ENCODE data around the gene RERE.

GRCh38 chr1:8754993-8755392 lies 62.4 kb downstream of the RERE start:
- TF ChIP-seq CTCF (IDR thresholded peaks at IDR 0.05), result no peak
- TF ChIP-seq POLR2A (IDR thresholded peaks at IDR 0.05), result no peak

Data from thyroid gland (tissue), 4 donors.